Fibroblast of pulmonary artery (primary cell): ENCODE measurements around the gene MALAT1.

Source experiments
- DNase-seq: peaks from one replicate; pipeline ENCODE4 v3.0.0-alpha.2; 2010; ENCODE audit warnings: low read depth
- H3K4me3 ChIP-seq: replicated peaks from 2 replicates; pipeline ENCODE4 v1.5.1; 2011; ENCODE audit warnings: low read depth, mild to moderate bottlenecking, control low read depth, low read length, moderate library complexity
- TF ChIP-seq, protein P1 (sequence below): IDR thresholded peaks from 2 replicates; pipeline ENCODE4 v1.5.1; 2011; ENCODE audit warnings: mild to moderate bottlenecking, control low read depth, low read length, inconsistent platforms; ENCODE audit errors: missing control alignments

Gene MALAT1

DNA sequence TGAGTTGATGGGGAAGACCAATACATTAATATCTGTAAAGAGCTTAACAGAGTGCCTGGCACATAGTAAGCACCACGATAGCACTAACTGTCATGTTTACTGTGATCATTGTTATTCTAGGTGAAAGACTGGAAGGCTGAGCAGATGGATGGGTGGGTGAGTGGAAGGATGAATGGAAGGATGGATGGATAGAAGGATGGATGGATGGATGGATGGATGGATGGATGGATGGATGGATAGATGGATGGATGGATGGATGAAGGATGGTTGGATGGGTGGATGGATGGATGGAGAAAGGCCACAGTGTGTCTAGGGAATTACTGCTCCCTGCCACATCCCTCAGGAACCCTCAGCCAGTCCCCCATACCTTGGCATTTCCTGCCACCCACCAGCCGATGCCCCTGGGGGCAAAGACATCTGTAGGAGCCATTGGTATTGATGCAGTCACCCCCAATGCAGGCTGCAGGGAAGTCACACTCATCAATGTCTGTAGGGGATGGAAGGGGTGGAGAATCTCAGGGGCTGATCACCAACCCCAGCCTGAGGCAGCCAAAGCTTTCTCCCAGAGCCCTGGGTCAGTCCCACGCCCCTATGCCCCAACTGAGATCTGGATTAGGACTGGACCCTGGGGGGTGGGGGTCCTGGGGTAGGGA lies 44.0 kb downstream of the MALAT1 start:
- no peak for DNase-seq
- TF ChIP-seq, protein P1, sequence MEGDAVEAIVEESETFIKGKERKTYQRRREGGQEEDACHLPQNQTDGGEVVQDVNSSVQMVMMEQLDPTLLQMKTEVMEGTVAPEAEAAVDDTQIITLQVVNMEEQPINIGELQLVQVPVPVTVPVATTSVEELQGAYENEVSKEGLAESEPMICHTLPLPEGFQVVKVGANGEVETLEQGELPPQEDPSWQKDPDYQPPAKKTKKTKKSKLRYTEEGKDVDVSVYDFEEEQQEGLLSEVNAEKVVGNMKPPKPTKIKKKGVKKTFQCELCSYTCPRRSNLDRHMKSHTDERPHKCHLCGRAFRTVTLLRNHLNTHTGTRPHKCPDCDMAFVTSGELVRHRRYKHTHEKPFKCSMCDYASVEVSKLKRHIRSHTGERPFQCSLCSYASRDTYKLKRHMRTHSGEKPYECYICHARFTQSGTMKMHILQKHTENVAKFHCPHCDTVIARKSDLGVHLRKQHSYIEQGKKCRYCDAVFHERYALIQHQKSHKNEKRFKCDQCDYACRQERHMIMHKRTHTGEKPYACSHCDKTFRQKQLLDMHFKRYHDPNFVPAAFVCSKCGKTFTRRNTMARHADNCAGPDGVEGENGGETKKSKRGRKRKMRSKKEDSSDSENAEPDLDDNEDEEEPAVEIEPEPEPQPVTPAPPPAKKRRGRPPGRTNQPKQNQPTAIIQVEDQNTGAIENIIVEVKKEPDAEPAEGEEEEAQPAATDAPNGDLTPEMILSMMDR = no peak

DNA sequence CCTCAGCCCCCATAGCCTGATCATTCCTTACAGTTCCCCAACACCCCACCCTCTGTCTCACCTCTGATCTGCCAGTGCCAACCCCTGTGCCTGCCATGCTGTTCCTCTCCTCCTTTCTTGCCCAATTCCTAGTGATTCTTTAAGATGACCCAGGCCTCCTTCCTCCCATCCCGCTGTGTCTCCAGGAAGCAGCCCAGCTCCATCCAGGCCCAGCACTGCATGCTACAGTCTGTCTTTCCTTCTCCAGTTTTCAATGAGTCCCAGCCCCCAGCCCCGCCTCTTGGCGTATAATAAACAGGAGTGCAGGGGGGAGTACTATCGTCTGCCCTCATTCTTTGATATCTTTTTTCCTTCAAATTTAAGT lies 47.0 kb downstream of the MALAT1 start:
- DNase-seq = no peak
- H3K4me3 ChIP-seq = no peak overlapping the region
- TF ChIP-seq, protein P1 = no peak

More for the DNA sequence above, 44.0 kb downstream of the MALAT1 start:
- no peak overlapping the region for H3K4me3 ChIP-seq

DNA sequence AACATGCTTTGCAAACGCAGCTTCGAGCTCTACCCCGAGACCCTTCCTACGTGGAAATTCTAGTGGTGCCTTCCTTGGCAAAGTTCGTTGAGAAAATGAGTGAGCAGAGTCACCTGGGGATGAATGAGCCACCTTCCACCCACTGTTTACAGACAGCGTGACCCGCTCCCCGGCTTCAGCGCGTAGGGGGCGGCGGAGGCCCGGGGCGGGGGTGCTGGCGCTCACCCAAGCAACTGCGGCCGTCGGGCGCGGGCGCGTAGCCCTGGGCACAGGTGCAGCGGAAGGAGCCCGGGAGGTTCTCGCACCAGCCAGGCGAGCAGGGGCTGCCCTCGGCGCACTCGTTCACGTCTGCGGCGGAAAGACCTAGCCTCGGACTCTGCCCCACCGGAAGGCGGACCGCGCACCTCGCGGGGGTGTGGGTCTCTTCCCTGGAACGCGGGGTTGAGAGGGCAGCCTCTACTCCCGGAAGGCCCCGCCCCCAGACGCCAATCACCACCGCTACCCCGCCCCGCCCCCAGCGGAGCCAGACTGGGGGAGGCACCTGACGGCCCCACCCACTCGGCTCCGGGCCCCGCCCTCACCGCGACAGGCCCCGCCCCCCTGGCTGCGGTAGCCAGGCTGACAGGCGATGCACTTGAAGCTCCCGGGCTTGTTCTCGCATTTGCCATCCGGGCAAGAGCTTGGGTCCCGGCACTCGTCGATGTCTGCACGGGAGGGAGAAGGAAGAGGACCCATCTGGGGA lies 47.5 kb downstream of the MALAT1 start:
- DNase-seq = no peak
- no peak overlapping the region for H3K4me3 ChIP-seq
- TF ChIP-seq, protein P1 = no peak

DNA sequence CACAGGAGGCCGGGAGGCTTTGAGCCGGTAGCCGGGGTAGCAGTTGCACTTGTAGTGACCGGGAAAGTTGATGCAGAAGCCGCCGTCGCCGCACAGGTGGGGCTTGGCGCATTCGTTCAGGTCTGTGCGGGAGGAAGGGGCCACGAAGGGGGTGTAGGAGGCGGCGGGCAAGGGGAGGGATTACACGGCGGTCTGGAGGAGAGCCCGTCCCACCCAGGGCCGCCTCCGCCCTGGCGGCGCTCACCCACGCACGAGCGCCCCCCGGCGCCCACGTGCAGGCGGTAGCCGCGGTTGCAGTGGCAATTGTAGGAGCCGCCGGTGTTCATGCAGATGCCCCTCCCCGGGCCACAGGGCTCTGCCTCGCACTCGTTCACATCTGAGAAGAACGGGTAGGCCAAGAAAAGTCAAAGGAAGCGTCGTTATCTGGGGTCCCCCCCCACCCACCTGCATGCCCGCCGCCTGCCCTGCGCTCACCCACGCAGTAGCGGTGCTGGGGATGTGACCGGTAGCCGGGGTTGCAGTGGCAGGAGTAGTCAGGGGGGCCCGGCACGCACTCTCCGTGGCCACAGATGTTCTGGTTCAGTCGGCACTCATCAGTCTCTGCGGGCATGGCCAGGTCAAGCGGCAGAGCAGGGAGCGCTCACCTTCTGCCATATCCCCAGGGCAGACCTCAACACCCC lies 48.7 kb downstream of the MALAT1 start:
- TF ChIP-seq, protein P1 = no peak
- H3K4me3 ChIP-seq = no peak overlapping the region
- no peak for DNase-seq

DNA sequence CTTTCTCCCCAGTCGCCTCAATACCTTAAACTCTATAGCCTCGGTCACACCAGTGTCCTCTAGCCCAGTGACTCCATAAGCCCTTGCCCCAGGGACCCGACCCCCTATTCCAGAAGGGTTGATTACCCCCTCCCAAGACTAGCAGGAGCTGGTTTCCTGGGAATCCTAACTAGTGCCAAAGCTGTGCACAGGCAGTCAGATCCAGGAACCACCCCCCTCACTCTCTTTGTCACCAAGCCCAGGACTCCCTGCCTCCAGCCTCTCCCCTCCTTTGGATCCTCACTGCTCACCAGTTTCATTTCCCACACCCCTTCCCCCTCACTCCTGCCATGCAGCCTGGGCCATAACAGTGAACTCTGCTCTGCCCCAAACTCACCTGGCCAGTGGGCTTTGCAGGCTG lies 49.5 kb downstream of the MALAT1 start:
- no peak overlapping the region for H3K4me3 ChIP-seq
- DNase-seq = no peak
- TF ChIP-seq, protein P1 = no peak

DNA sequence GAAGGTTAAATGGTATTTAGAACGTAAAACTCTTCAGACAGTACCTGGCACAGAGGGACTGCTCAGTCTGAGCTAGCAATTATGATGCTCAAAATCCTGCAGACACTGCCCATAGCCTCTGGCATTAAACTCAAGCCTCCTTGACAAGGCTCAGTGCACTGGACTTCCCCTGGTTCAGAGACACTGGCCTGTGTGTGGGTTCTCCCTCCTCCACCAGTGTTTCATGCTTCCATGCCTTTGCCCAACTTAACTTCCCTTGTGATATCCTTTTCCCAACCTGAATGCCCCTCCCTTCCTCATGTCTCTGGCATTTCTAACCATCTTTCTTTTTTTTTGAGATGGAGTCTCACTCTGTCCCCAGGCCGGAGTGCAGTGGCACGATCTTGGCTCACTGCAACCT lies 50.3 kb downstream of the MALAT1 start:
- TF ChIP-seq, protein P1 = no peak
- no peak for DNase-seq

More for the DNA sequence above, 50.3 kb downstream of the MALAT1 start:
- H3K4me3 ChIP-seq = no peak overlapping the region
